Liver (tissue), 9 donors: ENCODE data around the gene ERVW-1. TPM values are rescaled to one million over a fixed set of nuclear protein-coding genes. Genes with fewer than 3 reads are reported as not detected.

Experiments
- DNase-seq: peaks from one replicate; pipeline ENCODE4 v3.0.0-alpha.2; 2017; ENCODE audit warnings: low spot score
- H3K27ac ChIP-seq, 2 donors: one replicate each; pipeline ENCODE4 v1.7.0; 2013; ENCODE audit warnings: inconsistent platforms in 2 of 2, low read length in 2 of 2, control low read depth in 1 of 2, low read depth in 1 of 2, mild to moderate bottlenecking in 1 of 2
- H3K27me3 ChIP-seq, 4 donors: one replicate each; pipeline versions ENCODE4 v1.6.1 to v1.7.0; 2013; ENCODE audit warnings: low read length in 3 of 4, inconsistent platforms in 1 of 4, mild to moderate bottlenecking in 1 of 4, moderate library complexity in 1 of 4; ENCODE audit not compliant: control insufficient read depth in 4 of 4, insufficient read depth in 4 of 4
- H3K36me3 ChIP-seq, 4 donors: one replicate each; pipeline versions ENCODE4 v1.6.1 to v1.7.0; 2013; ENCODE audit warnings: low read length in 3 of 4, mild to moderate bottlenecking in 3 of 4, low read depth in 1 of 4, moderate library complexity in 1 of 4; ENCODE audit not compliant: control insufficient read depth in 4 of 4, insufficient read depth in 3 of 4
- H3K4me1 ChIP-seq, 4 donors: one replicate each; pipeline versions ENCODE4 v1.6.1 to v1.7.0; 2013; ENCODE audit warnings: low read length in 3 of 4, mild to moderate bottlenecking in 3 of 4, moderate library complexity in 1 of 4; ENCODE audit not compliant: control insufficient read depth in 4 of 4, insufficient read depth in 4 of 4
- H3K4me3 ChIP-seq, 3 donors: one replicate each; pipeline versions ENCODE4 v1.6.1 to v1.7.0; 2013; ENCODE audit warnings: low read length in 3 of 3, control low read depth in 1 of 3, low read depth in 1 of 3, mild to moderate bottlenecking in 1 of 3
- H3K9ac ChIP-seq, 2 donors: one replicate each; pipeline ENCODE4 v1.7.0; 2013; ENCODE audit warnings: low read length in 2 of 2, mild to moderate bottlenecking in 2 of 2, moderate library complexity in 2 of 2, control low read depth in 1 of 2, low read depth in 1 of 2
- H3K9me3 ChIP-seq, 4 donors: one replicate each; pipeline versions ENCODE4 v1.6.1 to v1.7.0; 2013; ENCODE audit warnings: low read length in 3 of 4; ENCODE audit not compliant: control insufficient read depth in 4 of 4
- EGR1 ChIP-seq, 2 donors: IDR thresholded peaks; 2 replicates each; pipeline ENCODE4 v1.6.1; 2016 to 2018; ENCODE audit warnings: antibody characterized with exemption in 2 of 2, low read depth in 2 of 2
- FOXA2 ChIP-seq: IDR thresholded peaks from 2 replicates; pipeline ENCODE4 v1.6.1; 2016; ENCODE audit warnings: antibody characterized with exemption
- HNF4A ChIP-seq, 2 donors: conservative IDR thresholded peaks; 2 replicates each; pipeline ENCODE4 v1.6.1; 2016; ENCODE audit warnings: antibody characterized with exemption in 2 of 2, mild to moderate bottlenecking in 2 of 2
- HNF4G ChIP-seq: IDR thresholded peaks from 2 replicates; pipeline ENCODE4 v1.6.1; 2016; ENCODE audit warnings: antibody characterized with exemption
- JUND ChIP-seq, 2 donors: IDR thresholded peaks; 2 replicates each; pipeline ENCODE4 v1.6.1; 2016; ENCODE audit warnings: antibody characterized with exemption in 2 of 2
- NR2F2 ChIP-seq: IDR thresholded peaks from 2 replicates; pipeline ENCODE4 v1.6.1; 2016; ENCODE audit warnings: antibody characterized with exemption
- RAD21 ChIP-seq, 2 donors: IDR thresholded peaks; 2 replicates each; pipeline ENCODE4 v1.6.1; 2016; ENCODE audit warnings: antibody characterized with exemption in 2 of 2, mild to moderate bottlenecking in 2 of 2
- RXRA ChIP-seq, 2 donors: IDR thresholded peaks; 2 replicates each; pipeline ENCODE4 v1.6.1; 2017 to 2018; ENCODE audit warnings: antibody characterized with exemption in 2 of 2, mild to moderate bottlenecking in 1 of 2
- SP1 ChIP-seq: IDR thresholded peaks from 2 replicates; pipeline ENCODE4 v1.6.1; 2018; ENCODE audit warnings: antibody characterized with exemption, mild to moderate bottlenecking
- YY1 ChIP-seq: IDR thresholded peaks from 2 replicates; pipeline ENCODE4 v1.6.1; 2016; ENCODE audit warnings: antibody characterized with exemption, mild to moderate bottlenecking
- WGBS: extraction: QIAGEN DNeasy Blood & Tissue Kit; methylation state at CpG from one replicate; pipeline ENCODE4 v1.1.7; 2013; 5-methylcytosine and 5-hydroxymethylcytosine counted together
- polyA plus RNA-seq, 2 donors: library from polyadenylated mRNA; stranded (reverse) in 1 of 2; unstranded in 1 of 2; fragments of 200-250 nt in 1 of 2; fragments of >200 nt in 1 of 2; fragmentation: Nextera tagmentation in 1 of 2; extraction: Ambion mirVana in 1 of 2; gene quantifications; one replicate each; pipeline versions ENCODE4 v1.2.1 to v1.2.3, GENCODE V29; 2013 to 2015
- total RNA-seq, 2 donors: library from RNA; depleted of rRNA; stranded (reverse); fragments of >200 nt; gene quantifications; one replicate each; pipeline ENCODE4 v1.2.3, GENCODE V29; 2014
- TF ChIP-seq, protein P1 (sequence below): IDR thresholded peaks from 2 replicates; pipeline ENCODE4 v1.6.1; 2016; ENCODE audit warnings: antibody characterized with exemption, mild to moderate bottlenecking
- TF ChIP-seq, protein P2 (sequence below): fragments of 150-350 bp; IDR thresholded peaks from 2 replicates; pipeline ENCODE4 v1.5.1; 2017; ENCODE audit warnings: improper control_type of control experiment, low read depth, low read length; ENCODE audit not compliant: missing input control
- TF ChIP-seq, protein P3 (sequence below): IDR thresholded peaks from 2 replicates; pipeline ENCODE4 v1.6.1; 2016; ENCODE audit warnings: antibody characterized with exemption
- donor health status: healthy.
- donor health status: healthy.
- donor health status: healthy.
- donor health status: healthy.
- donor health status: healthy.

Gene ERVW-1
- total and polyA plus RNA-seq, 4 donors = 0.19 TPM; not detected in 3

DNA sequence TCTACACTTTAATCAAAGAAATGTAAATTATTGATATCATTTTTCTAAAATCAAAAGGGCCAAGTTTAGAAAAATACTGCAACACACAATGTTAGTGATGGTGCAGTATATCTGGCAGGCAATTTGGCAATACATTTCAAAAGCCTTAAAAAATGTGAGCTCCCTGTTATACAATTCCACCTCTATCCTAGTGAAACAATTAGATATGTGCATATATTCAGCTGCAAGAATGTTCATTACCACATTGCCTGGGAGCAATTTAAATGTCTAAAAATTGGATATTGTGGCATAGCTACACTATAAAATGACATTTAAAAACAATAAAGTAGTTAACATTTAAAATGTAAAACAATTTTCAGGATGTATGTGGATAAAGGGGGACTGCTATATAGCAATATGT, 10.1 kb upstream of the ERVW-1 start:
- no peak for DNase-seq
- Histone ChIP-seq H3K9ac (no peak overlapping the region), H3K36me3 (peaks cover 7 to 36% (median 28%) of the 10 kb centered on the region in 4 donors), H3K4me1 (no peaks in the 10 kb centered on the region), H3K27me3 (no peaks in the 10 kb centered on the region), H3K9me3 (no peaks in the 10 kb centered on the region), H3K27ac (no peak overlapping the region), H3K4me3 (no peak overlapping the region)
- TF ChIP-seq JUND (IDR thresholded peaks at IDR 0.05) = no peak
- TF ChIP-seq YY1 = no peak
- no peak for TF ChIP-seq HNF4A (conservative IDR thresholded peaks at IDR 0.05)
- TF ChIP-seq RXRA (IDR thresholded peaks at IDR 0.05) = no peak
- TF ChIP-seq RAD21 (IDR thresholded peaks at IDR 0.05) = no peak
- TF ChIP-seq, protein P1, sequence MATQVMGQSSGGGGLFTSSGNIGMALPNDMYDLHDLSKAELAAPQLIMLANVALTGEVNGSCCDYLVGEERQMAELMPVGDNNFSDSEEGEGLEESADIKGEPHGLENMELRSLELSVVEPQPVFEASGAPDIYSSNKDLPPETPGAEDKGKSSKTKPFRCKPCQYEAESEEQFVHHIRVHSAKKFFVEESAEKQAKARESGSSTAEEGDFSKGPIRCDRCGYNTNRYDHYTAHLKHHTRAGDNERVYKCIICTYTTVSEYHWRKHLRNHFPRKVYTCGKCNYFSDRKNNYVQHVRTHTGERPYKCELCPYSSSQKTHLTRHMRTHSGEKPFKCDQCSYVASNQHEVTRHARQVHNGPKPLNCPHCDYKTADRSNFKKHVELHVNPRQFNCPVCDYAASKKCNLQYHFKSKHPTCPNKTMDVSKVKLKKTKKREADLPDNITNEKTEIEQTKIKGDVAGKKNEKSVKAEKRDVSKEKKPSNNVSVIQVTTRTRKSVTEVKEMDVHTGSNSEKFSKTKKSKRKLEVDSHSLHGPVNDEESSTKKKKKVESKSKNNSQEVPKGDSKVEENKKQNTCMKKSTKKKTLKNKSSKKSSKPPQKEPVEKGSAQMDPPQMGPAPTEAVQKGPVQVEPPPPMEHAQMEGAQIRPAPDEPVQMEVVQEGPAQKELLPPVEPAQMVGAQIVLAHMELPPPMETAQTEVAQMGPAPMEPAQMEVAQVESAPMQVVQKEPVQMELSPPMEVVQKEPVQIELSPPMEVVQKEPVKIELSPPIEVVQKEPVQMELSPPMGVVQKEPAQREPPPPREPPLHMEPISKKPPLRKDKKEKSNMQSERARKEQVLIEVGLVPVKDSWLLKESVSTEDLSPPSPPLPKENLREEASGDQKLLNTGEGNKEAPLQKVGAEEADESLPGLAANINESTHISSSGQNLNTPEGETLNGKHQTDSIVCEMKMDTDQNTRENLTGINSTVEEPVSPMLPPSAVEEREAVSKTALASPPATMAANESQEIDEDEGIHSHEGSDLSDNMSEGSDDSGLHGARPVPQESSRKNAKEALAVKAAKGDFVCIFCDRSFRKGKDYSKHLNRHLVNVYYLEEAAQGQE = no peak
- TF ChIP-seq, protein P2, sequence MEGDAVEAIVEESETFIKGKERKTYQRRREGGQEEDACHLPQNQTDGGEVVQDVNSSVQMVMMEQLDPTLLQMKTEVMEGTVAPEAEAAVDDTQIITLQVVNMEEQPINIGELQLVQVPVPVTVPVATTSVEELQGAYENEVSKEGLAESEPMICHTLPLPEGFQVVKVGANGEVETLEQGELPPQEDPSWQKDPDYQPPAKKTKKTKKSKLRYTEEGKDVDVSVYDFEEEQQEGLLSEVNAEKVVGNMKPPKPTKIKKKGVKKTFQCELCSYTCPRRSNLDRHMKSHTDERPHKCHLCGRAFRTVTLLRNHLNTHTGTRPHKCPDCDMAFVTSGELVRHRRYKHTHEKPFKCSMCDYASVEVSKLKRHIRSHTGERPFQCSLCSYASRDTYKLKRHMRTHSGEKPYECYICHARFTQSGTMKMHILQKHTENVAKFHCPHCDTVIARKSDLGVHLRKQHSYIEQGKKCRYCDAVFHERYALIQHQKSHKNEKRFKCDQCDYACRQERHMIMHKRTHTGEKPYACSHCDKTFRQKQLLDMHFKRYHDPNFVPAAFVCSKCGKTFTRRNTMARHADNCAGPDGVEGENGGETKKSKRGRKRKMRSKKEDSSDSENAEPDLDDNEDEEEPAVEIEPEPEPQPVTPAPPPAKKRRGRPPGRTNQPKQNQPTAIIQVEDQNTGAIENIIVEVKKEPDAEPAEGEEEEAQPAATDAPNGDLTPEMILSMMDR = no peak
- no peak for TF ChIP-seq HNF4G
- no peak for TF ChIP-seq FOXA2

DNA sequence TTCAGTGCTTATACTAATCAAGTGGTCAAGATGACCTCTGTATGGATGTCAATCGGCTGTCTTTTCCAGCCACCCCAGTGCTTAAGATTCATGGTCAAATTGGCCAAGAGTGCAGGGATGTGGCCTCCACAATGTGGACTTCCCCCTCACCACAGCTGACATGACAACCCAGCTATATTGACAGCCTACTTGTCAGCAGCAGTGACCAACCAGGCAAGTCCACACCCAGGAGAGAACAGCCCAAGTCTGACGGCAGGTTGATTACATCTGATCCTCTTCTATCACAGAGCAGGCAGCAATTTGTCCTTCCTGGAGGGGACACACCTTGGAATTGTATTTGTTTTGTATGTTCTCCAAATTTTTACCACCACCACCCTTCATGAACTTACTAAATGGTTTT, 8.2 kb upstream of the ERVW-1 start:
- WGBS = 89% methylated on average over 2 of the region's 2 CpGs
- H3K9ac ChIP-seq = no peak overlapping the region
- H3K36me3 ChIP-seq = peaks cover 5 to 25% (median 22%) of the 10 kb centered on the region in 4 donors
- no peaks in the 10 kb centered on the region for H3K9me3 ChIP-seq
- H3K4me3 ChIP-seq = no peak overlapping the region
- H3K27ac ChIP-seq = no peak overlapping the region
- no peak for TF ChIP-seq FOXA2
- no peak for TF ChIP-seq JUND (IDR thresholded peaks at IDR 0.05)
- no peak for TF ChIP-seq YY1
- no peak for TF ChIP-seq RXRA (IDR thresholded peaks at IDR 0.05)
- TF ChIP-seq HNF4A (conservative IDR thresholded peaks at IDR 0.05) = no peak
- TF ChIP-seq NR2F2 = no peak
- TF ChIP-seq, protein P1 = no peak
- TF ChIP-seq SP1 = no peak
- TF ChIP-seq, protein P3, sequence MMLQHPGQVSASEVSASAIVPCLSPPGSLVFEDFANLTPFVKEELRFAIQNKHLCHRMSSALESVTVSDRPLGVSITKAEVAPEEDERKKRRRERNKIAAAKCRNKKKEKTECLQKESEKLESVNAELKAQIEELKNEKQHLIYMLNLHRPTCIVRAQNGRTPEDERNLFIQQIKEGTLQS = no peak
- TF ChIP-seq EGR1 (IDR thresholded peaks at IDR 0.05; ENCODE audit: low read depth in 2 of 2) = no peak
- DNase-seq = no peak
- H3K4me1 ChIP-seq = no peaks in the 10 kb centered on the region
- H3K27me3 ChIP-seq = no peaks in the 10 kb centered on the region
